ENCODE data around the gene LOXL1. TPM values are rescaled to one million over a fixed set of nuclear protein-coding genes. Genes with fewer than 3 reads are reported as not detected.

The LOXL1 gene
- total and polyA plus RNA-seq, 7 donors: 3.0 to 27.7 (median 9.7) TPM; not detected in 1

- 78 to 85% methylated on average over 13 of the region's 13 CpGs for WGBS, 2 donors
- intact Hi-C loops (cut with DNase I): no loop called here
- Histone ChIP-seq H3K9me3 (no peaks in the 10 kb centered on the region), H3K27ac (peak overlapping the region; percentile 84 to 94 (median 87)), H3K36me3 (peaks cover 0 to 26% (median 0%) of the 10 kb centered on the region in 4 donors), H3K27me3 (no peaks in the 10 kb centered on the region), H3K4me3 (no peak overlapping the region), H3K4me1 (peaks cover 0 to 71% (median 63%) of the 10 kb centered on the region in 4 donors)
- DNase-seq: peak; percentile 66
- no peak for TF ChIP-seq EP300 (IDR thresholded peaks at IDR 0.05)
- peak in 2 of 4 donors; percentile 45 to 51 for TF ChIP-seq POLR2AphosphoS5 (IDR thresholded peaks at IDR 0.05)
Measured at GRCh38 chr15:73984208-73984979, 58.1 kb downstream of the LOXL1 start.

- WGBS, 2 donors: 66 to 69% methylated on average over 13 of the region's 13 CpGs
- peak overlapping the region; percentile 84 to 94 (median 87) for H3K27ac ChIP-seq
- no peaks in the 10 kb centered on the region for H3K9me3 ChIP-seq
- TF ChIP-seq POLR2A (IDR thresholded peaks at IDR 0.05) (no peak), EP300 (IDR thresholded peaks at IDR 0.05) (no peak)
- intact Hi-C loops (cut with DNase I): no loop called here
- H3K36me3 ChIP-seq: peaks cover 0 to 26% (median 0%) of the 10 kb centered on the region in 4 donors
- H3K4me3 ChIP-seq: no peak overlapping the region
- H3K27me3 ChIP-seq: no peaks in the 10 kb centered on the region
- peaks cover 0 to 79% (median 72%) of the 10 kb centered on the region in 4 donors for H3K4me1 ChIP-seq
- peak; percentile 62 for DNase-seq
Measured at GRCh38 chr15:73985101-73985873, 59.0 kb downstream of the LOXL1 start.

- Histone ChIP-seq H3K36me3 (peaks cover 0 to 26% (median 0%) of the 10 kb centered on the region in 4 donors), H3K4me3 (no peak overlapping the region), H3K27me3 (no peaks in the 10 kb centered on the region), H3K9me3 (no peaks in the 10 kb centered on the region), H3K4me1 (peaks cover 0 to 88% (median 80%) of the 10 kb centered on the region in 4 donors), H3K27ac (peak overlapping the region in 2 of 4 donors; percentile 84 to 95)
- no peak for DNase-seq
- 58 to 67% methylated on average over 7 of the region's 7 CpGs for WGBS, 2 donors
- intact Hi-C loops (cut with DNase I): no loop called here
- no peak for TF ChIP-seq EP300 (IDR thresholded peaks at IDR 0.05)
- no peak for TF ChIP-seq CTCF (IDR thresholded peaks at IDR 0.05)
- no peak for TF ChIP-seq POLR2AphosphoS5 (IDR thresholded peaks at IDR 0.05)
Measured at GRCh38 chr15:73986055-73986775, 60.0 kb downstream of the LOXL1 start.

- Histone ChIP-seq H3K9me3 (no peaks in the 10 kb centered on the region), H3K4me1 (peaks cover 0 to 88% (median 81%) of the 10 kb centered on the region in 4 donors), H3K4me3 (no peak overlapping the region), H3K27me3 (no peaks in the 10 kb centered on the region), H3K27ac (peak overlapping the region in 3 of 4 donors; percentile 84 to 95 (median 89)), H3K36me3 (peaks cover 0 to 26% (median 0%) of the 10 kb centered on the region in 4 donors)
- DNase-seq: no peak
- no peak for TF ChIP-seq EP300 (IDR thresholded peaks at IDR 0.05)
- TF ChIP-seq CTCF (IDR thresholded peaks at IDR 0.05): no peak
- TF ChIP-seq POLR2A (IDR thresholded peaks at IDR 0.05): no peak
- TF ChIP-seq POLR2AphosphoS5 (IDR thresholded peaks at IDR 0.05): no peak
- WGBS, 2 donors: 95 to 98% methylated on average over 1 of the region's 1 CpG
- intact Hi-C loops (cut with DNase I): no loop called here
Measured at GRCh38 chr15:73986776-73987056, 60.5 kb downstream of the LOXL1 start.

- peaks cover 0 to 86% (median 76%) of the 10 kb centered on the region in 4 donors for H3K4me1 ChIP-seq
- TF ChIP-seq POLR2A (IDR thresholded peaks at IDR 0.05): no peak
- TF ChIP-seq EP300 (IDR thresholded peaks at IDR 0.05): no peak
- TF ChIP-seq CTCF (IDR thresholded peaks at IDR 0.05): no peak
- TF ChIP-seq POLR2AphosphoS5 (IDR thresholded peaks at IDR 0.05): no peak
- no peak for DNase-seq
- H3K27ac ChIP-seq: peak overlapping the region in 3 of 4 donors; percentile 84 to 95 (median 89)
- intact Hi-C loops (cut with DNase I): no loop called here
- H3K9me3 ChIP-seq: no peaks in the 10 kb centered on the region
- no peaks in the 10 kb centered on the region for H3K27me3 ChIP-seq
- H3K4me3 ChIP-seq: no peak overlapping the region
- H3K36me3 ChIP-seq: peaks cover 0 to 26% (median 0%) of the 10 kb centered on the region in 4 donors
- WGBS, 2 donors: 88 to 90% methylated on average over 4 of the region's 4 CpGs
Measured at GRCh38 chr15:73987250-73987649, 61.0 kb downstream of the LOXL1 start.

Data from sigmoid colon (tissue), 7 donors.